Measurements from ENCODE around the gene ATAD3C. TPM values are rescaled to one million over a fixed set of nuclear protein-coding genes. Genes with fewer than 3 reads are reported as not detected.

ATAD3C gene
- polyA plus RNA-seq, 1 donor (not counting 4 experiments of a cell fraction or from before 2014, with no cell fraction given) = 0.39 TPM

DNA sequence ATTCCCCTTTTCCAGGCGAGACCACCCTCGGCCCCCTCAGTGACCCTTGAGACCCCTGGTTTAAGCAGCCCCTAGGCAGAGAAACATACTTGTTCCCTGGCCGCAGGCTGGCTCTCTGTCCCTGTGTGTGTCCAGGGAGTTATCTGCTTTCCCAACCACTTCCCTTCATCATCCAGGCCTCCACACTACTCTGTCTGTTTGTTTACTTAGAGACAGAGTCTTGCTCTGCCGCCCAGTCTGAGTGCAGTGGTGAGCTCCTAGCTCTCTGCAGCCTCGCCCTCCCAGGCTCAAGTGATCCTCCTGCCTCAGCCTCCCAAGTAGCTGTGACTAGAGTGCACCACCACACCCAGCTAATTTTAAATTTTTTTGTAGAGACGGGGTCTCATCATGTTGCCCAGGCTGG is 19.8 kb upstream of the ATAD3C start:
- Histone ChIP-seq H3K27me3 (ENCODE audit: control insufficient read depth, extremely low read depth, insufficient read depth, low read length) (no peaks in the 10 kb centered on the region), H3K4me1 (ENCODE audit: control insufficient read depth, extremely low read depth, insufficient read depth, low read length) (peaks cover 18% of the 10 kb centered on the region), H3K27ac (ENCODE audit: control insufficient read depth, insufficient read depth, low read length) (no peak overlapping the region), H3K9ac (ENCODE audit: control insufficient read depth, extremely low read depth, insufficient read depth, low read length) (no peak overlapping the region), H3K4me3 (ENCODE audit: control insufficient read depth in 2 of 3, extremely low read depth in 1 of 3, insufficient read depth in 2 of 3, low read depth in 1 of 3, low read length in 3 of 3) (no peak overlapping the region), H3K4me2 (ENCODE audit: control insufficient read depth, extremely low read depth, insufficient read depth, low read depth, low read length) (no peak overlapping the region), H4K20me1 (ENCODE audit: control insufficient read depth, extremely low read depth, insufficient read depth, low read length) (no peaks in the 10 kb centered on the region), H3K9me3 (ENCODE audit: control insufficient read depth, low read depth, low read length) (no peaks in the 10 kb centered on the region), H3K79me2 (ENCODE audit: control insufficient read depth, insufficient read depth, low read length) (no peaks in the 10 kb centered on the region), H3K36me3 (ENCODE audit: control insufficient read depth in 2 of 2, extremely low read depth in 1 of 2, insufficient read depth in 2 of 2, low read length in 2 of 2) (no peaks in the 10 kb centered on the region), H2AFZ (ENCODE audit: control insufficient read depth, low read length) (no peak overlapping the region), H3K9me1 (ENCODE audit: control insufficient read depth, extremely low read depth, insufficient read depth, low read length) (no peaks in the 10 kb centered on the region)
- dilution Hi-C loops (cut with MboI; ENCODE audit: extremely low pct_ligation_motif_present, low sequenced_read_pairs) = no loop called here
- TF ChIP-seq EZH2 (IDR thresholded peaks at IDR 0.05; ENCODE audit: low read length) = no peak
- TF ChIP-seq, protein P1, sequence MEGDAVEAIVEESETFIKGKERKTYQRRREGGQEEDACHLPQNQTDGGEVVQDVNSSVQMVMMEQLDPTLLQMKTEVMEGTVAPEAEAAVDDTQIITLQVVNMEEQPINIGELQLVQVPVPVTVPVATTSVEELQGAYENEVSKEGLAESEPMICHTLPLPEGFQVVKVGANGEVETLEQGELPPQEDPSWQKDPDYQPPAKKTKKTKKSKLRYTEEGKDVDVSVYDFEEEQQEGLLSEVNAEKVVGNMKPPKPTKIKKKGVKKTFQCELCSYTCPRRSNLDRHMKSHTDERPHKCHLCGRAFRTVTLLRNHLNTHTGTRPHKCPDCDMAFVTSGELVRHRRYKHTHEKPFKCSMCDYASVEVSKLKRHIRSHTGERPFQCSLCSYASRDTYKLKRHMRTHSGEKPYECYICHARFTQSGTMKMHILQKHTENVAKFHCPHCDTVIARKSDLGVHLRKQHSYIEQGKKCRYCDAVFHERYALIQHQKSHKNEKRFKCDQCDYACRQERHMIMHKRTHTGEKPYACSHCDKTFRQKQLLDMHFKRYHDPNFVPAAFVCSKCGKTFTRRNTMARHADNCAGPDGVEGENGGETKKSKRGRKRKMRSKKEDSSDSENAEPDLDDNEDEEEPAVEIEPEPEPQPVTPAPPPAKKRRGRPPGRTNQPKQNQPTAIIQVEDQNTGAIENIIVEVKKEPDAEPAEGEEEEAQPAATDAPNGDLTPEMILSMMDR (optimal IDR thresholded peaks at IDR 0.05 in 1 of 3, IDR thresholded peaks at IDR 0.05 in 1 of 3, conservative IDR thresholded peaks at IDR 0.05 in 1 of 3; ENCODE audit: extremely low read depth in 1 of 3, insufficient read depth in 2 of 3, low read length in 3 of 3) = no peak
- DNase-seq (ENCODE audit: low read depth, low spot score) = no peak
- no peak for FAIRE-seq

DNA sequence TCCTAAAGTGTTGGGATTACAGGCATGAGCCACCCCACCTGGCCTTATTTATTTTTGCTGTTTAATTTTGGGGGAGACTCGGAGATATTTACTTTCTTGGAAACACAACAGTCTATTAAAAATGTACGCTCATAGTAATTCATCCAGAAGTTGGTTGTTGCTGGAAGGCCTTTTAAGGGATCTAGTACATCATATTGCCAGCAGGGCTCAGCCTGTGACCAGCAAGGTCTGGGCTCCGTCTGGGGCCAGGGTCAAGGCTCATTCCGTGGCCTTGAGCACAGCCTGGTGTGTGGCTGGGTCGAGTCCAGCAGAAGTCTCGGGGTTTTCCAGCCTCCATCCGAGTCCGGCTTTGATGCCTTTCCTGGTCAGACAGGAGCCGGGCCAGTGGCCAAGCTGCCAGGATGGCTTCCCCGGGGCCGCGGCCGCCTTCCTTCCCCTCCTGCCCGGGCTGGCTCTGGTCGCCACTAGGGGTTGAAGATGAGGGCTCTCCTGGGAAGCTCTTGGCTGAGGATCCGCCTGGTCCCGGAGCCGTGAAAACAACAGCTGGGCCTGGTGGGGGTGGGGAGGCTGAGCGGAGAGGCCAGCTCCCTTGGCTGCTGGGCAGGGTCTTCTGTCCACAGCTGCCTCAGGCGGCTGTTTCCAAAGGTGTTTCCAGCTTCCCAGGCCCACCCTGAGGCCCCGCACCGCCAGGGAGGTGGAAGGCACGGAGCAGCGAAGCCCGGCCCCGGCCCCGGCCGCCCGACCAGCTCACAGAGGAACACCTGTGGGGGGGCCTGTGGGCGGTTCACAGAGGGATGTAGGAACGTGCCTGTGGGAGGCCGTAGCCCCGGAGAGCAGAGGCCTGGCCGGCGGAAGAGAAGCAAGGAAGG is 19.1 kb upstream of the ATAD3C start:
- Histone ChIP-seq H3K4me2 (ENCODE audit: control insufficient read depth, extremely low read depth, insufficient read depth, low read depth, low read length) (no peak overlapping the region), H3K9ac (ENCODE audit: control insufficient read depth, extremely low read depth, insufficient read depth, low read length) (no peak overlapping the region), H3K9me1 (ENCODE audit: control insufficient read depth, extremely low read depth, insufficient read depth, low read length) (no peaks in the 10 kb centered on the region), H3K9me3 (ENCODE audit: control insufficient read depth, low read depth, low read length) (no peaks in the 10 kb centered on the region), H3K79me2 (ENCODE audit: control insufficient read depth, insufficient read depth, low read length) (no peaks in the 10 kb centered on the region), H4K20me1 (ENCODE audit: control insufficient read depth, extremely low read depth, insufficient read depth, low read length) (no peaks in the 10 kb centered on the region), H3K27ac (ENCODE audit: control insufficient read depth, insufficient read depth, low read length) (no peak overlapping the region), H3K4me3 (ENCODE audit: control insufficient read depth in 2 of 3, extremely low read depth in 1 of 3, insufficient read depth in 2 of 3, low read depth in 1 of 3, low read length in 3 of 3) (no peak overlapping the region), H3K36me3 (ENCODE audit: control insufficient read depth in 2 of 2, extremely low read depth in 1 of 2, insufficient read depth in 2 of 2, low read length in 2 of 2) (no peaks in the 10 kb centered on the region), H3K27me3 (ENCODE audit: control insufficient read depth, extremely low read depth, insufficient read depth, low read length) (no peaks in the 10 kb centered on the region), H3K4me1 (ENCODE audit: control insufficient read depth, extremely low read depth, insufficient read depth, low read length) (peaks cover 23% of the 10 kb centered on the region), H2AFZ (ENCODE audit: control insufficient read depth, low read length) (no peak overlapping the region)
- TF ChIP-seq, protein P1 (optimal IDR thresholded peaks at IDR 0.05 in 1 of 3, IDR thresholded peaks at IDR 0.05 in 1 of 3, conservative IDR thresholded peaks at IDR 0.05 in 1 of 3; ENCODE audit: extremely low read depth in 1 of 3, insufficient read depth in 2 of 3, low read length in 3 of 3) = no peak
- no peak for TF ChIP-seq EZH2 (IDR thresholded peaks at IDR 0.05; ENCODE audit: low read length)
- dilution Hi-C loops (cut with MboI; ENCODE audit: extremely low pct_ligation_motif_present, low sequenced_read_pairs) = no loop called here
- no peak for DNase-seq (ENCODE audit: low read depth, low spot score)
- no peak for FAIRE-seq
